ENCODE measurements around the gene B3GNT2.

B3GNT2 gene

DNA sequence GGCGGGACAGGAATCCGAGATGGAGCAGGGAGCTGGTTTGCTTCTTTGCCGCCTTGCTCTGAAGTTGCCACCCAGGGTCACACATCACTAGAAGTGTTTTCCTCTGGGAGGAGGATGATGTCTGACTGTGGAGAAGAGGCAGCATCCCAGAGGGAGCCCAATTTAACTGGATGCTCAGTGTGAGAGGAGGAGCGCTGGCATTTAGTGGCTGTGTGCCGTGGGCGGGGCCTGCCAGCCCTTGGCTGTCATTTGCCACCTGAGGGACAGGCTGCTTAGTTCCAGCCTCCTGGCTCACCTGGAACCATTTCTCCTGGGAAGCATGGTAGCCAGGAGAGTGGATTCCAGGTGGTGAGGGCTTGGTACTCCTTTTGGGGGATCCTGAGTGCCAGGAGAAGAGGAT, 9.6 kb downstream of the B3GNT2 start:
- no peak for DNase-seq (ENCODE audit: low spot score)

DNA sequence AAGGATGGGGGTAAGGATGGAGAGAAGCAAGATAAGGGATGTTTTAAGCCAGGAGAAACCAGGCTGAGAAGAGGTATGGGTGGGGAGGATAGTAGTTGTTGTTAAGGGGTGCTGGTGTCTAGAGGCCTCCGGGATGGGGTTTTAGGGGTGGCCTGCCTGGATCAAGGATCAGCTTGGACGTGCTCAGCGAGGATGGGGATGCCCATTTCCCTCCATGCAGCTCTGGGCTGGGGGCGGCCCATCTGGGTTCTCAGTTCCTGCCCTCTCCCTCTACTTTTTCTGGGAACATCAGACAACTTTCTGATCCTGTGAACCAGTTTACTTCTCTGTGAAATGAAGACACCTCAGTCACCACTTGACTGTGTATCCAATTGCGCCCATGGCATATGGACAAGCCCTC, 10.1 kb downstream of the B3GNT2 start:
- no peak for DNase-seq (ENCODE audit: low spot score)

DNA sequence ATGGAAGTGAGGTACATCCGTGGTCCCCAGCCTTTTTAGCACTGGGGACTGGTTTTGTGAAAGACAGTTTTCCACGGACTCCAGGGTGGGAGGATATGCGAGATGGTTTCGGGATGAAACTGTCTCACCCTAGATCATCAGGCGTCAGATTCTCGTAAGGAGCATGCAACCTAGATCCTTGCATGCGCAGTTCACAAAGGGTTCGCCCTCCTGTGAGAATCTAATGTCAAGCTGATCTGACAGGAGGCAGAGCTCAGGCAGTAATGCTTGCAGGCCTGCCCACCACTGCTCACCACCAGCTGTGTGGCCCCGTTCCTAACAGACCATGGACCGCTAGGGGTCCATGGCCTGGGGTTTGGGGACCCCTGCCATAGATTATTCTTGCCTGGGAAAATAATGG, 11.6 kb downstream of the B3GNT2 start:
- no peak for DNase-seq (ENCODE audit: low spot score)

DNA sequence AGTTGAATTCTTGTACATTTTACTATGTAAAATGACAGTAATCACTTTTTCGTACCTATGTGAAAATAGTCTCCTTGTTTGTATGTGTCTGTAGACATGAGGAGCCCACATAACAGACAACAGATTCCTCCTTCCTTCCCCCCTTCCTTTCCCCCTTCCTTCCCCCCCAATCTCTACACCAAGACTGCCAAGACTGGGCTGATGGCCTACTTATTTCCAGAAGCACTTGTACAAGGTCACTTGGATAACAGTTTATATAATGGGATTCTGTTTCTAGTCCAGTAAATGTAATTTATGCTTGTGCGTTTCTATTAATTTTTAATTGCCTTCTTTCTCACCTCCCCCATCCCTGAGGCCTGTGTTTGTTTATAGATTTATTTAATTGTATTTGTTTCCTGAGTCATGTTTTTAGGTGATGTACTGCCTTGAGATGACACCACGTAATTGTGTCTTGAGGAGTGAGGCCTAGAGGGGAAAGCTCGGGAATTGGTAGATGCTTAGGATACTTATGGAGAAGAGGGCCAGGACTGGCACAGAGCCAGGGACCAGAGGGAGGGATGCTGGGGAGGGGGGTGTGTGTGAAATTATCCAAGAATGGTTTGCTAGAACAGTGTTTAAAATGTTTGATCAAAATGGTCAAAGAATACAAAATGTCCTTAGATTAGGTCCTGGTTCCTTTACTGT, 12.3 kb downstream of the B3GNT2 start:
- no peak for DNase-seq (ENCODE audit: low spot score)

DNA sequence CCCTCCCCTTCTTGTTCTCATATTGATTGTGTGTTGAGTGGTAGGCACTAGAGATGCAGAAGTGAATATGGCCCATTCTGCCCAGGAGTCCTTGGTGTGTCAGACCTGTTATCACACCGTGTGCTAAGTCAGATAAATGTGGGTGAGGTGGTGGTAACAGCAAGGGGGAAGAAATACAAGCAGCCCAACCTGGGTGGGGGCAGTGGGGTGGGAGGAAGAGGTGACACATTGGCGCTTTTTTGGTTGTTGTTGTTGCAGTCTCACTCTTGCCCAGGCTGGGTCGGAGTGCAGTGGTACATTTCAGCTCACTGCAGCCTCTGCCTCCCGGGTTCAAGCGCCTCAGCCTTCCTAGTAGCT, 12.8 kb downstream of the B3GNT2 start:
- DNase-seq (ENCODE audit: low spot score): no peak

DNA sequence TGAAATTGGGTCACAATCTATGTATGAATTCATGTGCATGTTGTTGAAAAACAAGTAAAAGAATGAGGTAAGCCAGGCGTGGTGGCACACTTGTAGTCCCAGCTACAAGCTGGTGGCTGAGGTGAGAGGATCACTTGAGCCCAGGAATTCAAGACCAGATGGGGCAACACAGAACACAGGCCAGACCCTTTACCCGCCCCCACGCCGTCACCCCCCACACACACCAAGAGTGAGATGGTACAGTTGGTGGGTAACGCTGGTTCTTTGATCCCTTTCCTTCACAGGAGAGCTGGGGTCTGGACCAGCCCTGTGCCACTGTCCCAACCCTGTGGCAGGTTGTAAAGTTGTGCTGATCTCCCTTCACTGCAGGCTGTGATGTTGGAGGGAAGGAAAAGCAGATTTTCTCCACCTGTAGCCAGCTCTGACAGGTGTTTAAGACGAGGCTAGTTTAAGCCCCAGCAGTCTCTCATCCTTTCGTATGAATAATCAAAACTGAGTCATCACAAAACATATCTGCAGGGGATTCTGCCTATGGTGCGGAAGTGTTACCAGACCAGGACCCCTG, 13.6 kb downstream of the B3GNT2 start:
- no peak for DNase-seq (ENCODE audit: low spot score)

DNA sequence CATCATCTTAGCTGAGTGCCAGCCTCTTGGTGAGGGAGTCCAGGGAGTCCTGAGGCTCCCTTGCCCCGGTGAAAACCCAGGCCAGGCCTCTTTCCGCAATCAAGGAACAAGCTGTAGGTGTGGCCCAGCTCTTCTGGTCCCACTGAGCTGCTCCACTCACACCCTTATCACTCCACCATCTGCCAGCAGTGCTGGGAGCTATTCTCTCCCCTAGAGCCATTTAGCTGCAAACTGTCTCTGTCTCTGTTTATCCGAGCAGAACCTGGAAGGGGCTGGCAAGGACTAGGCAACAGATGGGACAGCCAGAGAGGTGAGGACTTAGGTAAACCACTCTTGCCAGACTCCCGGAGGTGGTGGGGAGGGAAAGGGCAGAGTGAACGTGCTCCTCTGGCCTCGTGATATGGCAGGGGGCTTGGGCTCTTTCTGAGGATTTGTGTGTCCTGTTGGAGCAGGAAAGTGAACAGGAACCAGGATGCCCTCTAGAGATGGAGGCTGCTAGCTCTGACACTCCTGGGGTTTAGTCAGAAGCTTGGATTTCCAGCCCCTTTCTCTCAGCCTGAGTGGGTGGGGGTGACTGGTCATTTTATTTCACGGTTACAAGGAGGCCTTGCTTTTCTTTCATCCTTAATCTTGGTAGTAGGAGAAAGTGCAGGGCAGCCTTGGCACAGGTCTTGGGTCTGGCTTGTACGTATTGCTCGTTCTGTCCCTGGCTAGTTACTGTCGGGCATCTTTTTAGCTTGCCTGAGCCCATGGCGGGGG, 19.6 kb downstream of the B3GNT2 start:
- DNase-seq (ENCODE audit: low spot score): no peak

DNA sequence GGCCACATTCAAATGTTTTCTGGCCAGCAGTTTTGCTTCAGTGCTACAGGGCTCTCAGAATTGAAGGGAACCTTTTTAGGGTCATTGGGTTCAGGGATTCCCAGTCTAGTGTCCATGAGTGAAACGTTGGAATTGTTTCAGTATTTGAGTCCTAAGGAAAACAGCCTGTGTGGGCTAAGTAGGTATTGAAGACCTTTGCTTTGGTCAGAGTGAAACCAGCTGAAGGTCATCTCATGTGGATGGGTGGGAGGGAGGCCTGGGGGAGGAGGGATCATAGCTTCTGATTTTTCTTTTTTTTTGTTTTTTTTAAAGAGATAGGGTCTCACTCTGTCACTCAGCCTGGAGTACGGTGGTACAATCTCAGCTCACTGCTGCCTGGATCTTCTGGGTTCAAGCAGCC, 20.2 kb downstream of the B3GNT2 start:
- no peak for DNase-seq (ENCODE audit: low spot score)

DNA sequence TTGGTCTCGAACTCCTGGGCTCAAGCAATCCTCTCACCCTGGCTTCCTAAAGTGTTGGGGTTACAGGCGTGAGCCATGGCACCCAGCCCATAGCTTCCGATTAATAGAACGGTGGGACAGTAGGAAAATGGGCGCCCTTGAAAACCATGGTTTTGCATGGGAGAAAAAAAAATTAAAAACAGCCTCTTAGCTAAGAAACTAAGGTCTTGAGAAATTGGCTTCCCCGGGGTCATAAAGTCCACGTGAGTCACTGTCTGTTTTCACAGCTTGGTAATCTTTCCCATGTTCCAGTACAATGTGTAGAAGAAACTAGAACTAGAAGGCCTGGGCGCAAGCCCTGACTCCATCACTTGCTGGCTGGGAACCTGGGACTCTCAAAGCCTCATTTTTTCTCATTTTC, 20.7 kb downstream of the B3GNT2 start:
- DNase-seq (ENCODE audit: low spot score): peak; percentile 82

DNA sequence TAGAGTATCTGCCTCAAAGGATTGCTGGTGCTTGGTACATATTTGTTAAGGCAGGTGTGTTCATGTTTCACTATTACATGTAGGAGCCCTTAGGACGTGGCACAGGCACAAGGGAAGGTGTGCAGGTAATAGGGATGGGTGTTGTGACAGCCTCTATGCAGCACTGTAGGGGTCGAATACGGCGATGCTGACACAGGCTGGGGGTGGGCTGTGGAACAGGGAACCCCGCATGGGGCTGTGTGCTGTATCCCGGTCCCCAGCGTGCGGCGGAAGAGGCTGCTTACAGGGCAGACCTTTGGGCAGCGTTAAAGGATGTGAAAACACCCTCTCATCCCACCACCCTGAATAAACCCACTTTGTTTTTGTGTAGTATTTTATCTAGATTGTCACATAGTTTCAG, 21.5 kb downstream of the B3GNT2 start:
- DNase-seq (ENCODE audit: low spot score): no peak

DNA sequence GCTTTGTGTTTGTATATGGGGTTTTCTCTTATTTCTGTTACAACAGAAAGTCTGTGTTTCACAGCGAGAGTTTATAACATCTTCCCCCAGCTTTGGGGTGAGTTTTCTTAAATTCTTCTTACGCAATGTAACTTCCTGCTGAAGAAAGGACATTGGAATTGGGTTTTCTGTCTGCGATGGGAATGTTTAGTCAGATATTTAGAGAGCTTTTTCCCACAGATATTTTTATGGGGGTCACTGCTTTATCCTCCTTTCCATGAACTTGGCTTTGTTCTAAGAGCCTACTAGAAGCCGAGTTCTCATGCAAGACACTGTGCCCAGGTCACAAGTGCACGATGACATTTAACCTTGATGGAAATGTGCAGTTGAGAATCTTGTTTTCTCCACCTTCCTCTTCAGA, 22.1 kb downstream of the B3GNT2 start:
- peak; percentile 37 for DNase-seq (ENCODE audit: low spot score)

DNA sequence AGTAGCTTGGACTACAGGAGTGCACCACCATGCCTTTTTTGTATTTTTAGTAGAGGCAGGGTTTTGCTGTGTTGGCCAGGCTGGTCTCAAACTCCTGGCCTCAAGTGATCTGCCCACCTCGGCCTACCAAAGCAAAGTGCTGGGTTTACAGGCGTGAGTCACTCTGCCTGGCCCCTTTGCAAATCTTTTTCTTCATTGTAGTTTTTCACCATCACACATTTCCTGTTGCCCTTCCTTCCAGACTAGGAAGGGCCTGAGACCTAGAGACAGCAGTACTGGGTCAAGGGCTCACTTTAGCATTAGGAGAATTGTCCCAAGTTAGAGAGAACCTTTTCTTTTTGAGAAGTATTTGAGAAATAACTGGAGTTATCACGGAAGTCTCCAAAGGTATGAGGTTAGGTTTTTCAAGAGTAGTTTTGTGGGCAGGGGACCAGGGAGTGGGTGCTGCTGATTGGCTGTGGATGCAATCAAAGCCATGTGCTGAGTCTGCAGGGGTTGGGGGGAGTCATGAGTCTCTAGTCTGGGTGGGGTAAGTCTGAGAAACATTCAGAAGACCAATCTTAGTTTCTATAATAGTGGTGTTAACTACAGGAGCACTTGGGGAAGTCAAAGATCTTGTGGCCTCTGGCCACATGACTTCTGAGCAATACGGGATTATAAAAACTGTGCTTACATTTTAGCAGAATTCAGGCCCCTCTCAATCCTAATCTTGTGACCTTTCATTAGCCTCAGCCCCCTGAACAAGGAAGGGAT, 23.7 kb downstream of the B3GNT2 start:
- DNase-seq (ENCODE audit: low spot score): no peak

DNA sequence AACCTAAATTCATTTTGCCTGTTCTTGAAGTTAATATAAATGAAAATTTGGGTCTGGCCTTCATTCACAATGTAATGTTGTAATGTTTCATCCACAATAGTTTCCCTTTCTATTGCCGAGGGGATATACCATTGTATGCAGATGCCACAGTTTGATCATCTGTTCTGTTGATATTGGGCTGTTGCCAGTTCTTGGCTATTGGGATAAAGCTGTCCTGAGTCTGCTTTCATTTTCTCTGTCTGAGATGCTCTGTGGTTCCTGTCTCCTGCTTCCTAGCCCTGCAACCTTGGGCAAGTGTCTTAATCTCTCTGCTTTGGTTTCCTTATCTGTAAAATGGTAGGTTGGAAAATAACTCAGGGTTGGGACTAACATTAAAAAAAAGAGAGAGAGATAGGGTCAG, 25.2 kb downstream of the B3GNT2 start:
- no peak for DNase-seq (ENCODE audit: low spot score)

DNA sequence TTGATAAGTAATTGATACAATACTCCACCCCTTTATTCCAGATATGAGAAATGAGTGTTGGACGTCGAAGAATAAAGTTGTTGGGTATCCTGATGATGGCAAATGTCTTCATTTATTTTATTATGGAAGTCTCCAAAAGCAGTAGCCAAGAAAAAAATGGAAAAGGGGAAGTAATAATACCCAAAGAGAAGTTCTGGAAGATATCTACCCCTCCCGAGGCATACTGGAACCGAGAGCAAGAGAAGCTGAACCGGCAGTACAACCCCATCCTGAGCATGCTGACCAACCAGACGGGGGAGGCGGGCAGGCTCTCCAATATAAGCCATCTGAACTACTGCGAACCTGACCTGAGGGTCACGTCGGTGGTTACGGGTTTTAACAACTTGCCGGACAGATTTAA, 26.3 kb downstream of the B3GNT2 start:
- no peak for DNase-seq (ENCODE audit: low spot score)

DNA sequence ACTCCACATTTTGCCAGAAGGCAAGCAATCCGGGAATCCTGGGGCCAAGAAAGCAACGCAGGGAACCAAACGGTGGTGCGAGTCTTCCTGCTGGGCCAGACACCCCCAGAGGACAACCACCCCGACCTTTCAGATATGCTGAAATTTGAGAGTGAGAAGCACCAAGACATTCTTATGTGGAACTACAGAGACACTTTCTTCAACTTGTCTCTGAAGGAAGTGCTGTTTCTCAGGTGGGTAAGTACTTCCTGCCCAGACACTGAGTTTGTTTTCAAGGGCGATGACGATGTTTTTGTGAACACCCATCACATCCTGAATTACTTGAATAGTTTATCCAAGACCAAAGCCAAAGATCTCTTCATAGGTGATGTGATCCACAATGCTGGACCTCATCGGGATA, 26.8 kb downstream of the B3GNT2 start:
- no peak for DNase-seq (ENCODE audit: low spot score)

DNA sequence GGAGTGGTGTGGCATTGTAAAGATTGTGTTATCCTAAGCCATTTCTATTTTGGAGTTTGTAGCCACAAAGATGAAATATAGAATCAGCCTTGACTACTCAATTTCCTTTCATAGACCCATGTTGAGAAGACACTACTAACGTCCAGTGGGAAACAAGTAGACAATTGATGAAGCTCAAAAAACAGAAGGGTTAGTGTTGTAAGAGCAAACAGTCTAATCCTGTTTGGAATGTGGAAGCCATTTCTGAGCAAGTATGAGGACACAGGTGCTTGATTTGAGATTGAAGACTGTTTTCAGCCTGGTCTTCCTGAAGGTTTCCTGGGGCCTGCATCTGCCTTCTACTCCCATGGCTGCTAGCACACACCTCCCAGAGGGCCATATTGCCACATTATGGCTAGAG, 29.1 kb downstream of the B3GNT2 start:
- no peak for DNase-seq (ENCODE audit: low spot score)

DNA sequence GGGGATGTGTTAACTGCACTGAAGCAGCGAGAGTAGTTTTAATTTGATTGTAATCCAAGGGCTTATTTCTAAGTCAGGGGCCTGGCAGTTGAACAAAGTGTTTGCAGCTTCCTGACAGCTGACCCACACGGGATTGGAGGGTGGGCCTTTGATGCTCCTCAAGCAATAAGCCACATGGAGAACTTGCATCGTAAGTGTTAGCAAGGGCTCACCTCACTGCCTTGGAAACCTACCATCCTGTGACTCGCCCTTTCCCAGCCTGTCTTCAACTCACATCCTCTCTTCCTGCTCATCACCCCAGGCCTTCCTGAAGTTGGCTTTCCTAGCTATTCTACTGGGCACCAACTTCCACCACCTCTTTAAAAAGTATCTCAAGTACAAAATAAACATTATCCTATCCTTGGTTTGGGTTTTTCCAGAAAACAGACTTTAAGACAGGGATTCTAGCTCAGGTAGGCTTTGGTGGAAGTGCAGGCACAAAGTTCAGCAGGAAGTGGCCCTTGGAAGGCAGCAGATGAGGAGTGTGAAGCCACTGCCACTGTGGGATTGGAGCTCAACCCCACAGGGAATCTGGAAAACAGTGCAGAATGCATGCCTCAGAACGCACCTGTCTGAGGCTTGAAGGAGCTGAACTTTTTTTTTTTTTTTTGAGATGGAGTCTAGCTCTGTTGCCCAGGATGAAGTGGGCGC, 31.6 kb downstream of the B3GNT2 start:
- DNase-seq (ENCODE audit: low spot score): no peak

DNA sequence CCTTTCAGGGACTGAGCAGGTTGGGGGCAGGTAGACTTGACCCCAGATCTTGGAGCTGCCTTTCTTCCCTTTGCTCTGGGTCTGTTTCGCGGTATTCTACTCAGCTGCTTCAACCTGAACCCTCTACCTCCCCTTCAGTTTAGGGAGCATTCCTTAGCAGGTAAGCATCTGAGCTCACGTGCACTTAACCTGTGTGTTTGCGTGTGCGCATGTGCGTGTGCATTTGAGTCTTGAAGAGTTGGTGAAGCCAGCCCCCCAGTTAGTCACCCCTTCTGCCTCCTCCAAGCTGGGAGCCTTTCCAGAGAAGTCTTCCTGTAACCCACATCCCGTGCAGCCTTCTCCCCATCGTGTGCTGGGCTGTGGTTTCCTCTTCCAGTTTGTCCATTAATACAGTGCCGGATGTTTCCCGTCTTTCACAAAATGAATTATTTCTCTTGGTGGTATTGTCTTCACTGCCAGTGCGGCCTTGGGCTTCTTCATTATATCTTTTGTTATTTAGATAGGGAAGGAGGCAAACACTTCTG, 33.2 kb downstream of the B3GNT2 start:
- no peak for DNase-seq (ENCODE audit: low spot score)

DNA sequence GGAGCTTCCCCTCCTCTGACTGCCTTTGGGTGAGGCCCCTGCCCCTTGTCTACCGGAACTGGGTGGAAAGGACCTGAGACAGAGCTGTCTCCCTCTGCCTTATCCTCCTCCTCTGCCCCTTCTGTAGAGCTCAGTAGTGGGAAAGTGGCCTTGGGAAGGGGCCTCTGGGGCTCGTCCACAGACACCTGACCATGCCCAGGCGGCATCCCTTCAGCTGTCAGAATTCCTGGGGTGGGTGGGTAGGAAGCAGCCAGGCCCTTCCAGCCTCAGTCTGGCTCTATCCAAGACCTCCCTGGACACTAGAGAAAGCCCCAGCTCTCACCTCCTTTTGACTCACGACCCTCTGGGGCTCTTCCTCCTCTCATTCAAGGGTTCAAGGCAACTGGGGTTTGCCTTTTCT, 35.6 kb downstream of the B3GNT2 start:
- no peak for DNase-seq (ENCODE audit: low spot score)

DNA sequence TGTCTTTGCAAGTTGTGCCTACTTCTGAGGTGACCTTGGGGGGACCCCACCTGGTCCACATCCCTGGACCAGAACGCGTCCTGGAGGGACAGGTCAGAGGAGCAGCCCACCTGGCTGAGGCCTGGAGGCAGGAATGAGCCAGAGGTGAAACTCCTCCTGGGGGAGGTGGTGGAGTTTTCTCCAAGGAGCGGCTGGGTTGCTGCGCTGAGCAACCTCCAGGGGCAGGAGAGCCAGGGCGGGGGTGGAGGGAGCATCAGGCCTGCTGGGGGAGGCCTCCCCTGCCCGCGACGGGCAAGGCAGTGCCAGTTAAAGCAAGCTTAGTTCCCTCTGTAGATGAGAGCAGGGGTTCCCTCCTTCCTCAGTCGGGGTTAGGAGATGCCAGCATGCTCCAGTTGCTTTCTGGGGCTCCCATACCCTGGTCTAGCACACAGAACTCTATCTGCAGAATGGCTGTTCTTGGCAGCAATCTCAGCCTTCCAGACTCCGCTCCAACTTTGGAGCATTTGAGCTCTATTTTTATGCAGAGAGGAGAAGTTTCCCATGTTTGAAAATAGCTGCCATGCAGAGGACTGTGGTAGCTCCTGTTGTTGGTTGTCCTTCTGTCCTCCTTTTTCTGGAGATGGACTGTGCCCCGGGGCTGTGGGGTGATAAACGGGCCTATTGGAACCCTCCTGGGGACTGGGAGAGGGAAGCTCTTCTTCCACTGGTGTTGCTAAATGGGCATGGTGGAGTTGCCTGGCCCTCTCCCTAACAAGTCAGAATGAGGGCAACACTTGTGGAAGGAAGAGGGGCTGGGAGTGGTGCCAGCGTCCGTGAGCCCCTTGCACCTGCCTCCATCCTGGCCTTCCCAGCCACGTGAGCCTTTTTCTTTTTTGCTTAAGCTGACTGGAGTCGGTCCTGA, 39.1 kb downstream of the B3GNT2 start:
- no peak for DNase-seq (ENCODE audit: low spot score)

DNA sequence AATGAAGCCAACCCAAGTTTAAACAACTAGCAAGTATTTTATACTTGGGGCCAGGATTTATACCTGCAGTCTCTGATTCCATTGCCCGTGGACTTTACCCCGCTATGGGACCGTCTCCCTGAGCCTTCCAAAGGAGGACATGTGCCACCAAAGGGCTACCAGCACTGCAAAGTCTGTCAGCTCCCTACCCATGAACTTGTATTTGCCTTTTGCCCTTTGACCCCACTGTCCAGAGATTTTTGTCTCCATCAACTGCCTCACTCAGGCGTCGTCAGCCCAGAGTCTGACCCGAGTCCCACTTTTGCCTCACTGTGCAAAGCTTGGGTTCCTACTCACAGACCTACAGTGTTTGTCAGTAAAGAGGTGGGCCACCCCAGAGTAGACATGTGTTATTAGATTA, 40.6 kb downstream of the B3GNT2 start:
- DNase-seq (ENCODE audit: low spot score): no peak

Data from AG08395 (cell line).